ENCODE measurements around the gene SH3BP5.

SH3BP5 gene

DNA sequence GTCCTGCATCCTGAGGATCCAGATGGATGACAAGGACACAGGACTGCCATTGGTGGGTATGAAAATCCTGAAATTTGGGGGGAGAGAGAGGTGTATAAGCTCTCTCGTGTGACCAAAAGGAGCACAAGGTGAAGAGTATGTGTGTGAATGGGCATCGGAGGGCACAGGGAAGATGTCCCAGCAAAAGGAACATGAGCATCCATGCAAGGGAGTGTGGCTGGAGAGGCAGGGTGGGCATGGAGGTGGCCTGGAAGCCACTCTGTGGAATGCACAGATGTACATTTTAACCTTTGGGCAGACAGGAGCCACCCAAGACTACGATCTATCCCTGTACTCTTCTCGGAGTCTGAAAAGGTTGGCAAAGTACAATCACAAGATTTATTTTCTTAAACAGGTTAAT is 71.9 kb downstream of the SH3BP5 start:
- Histone ChIP-seq H4K91ac (ENCODE audit: low read length) (no peak overlapping the region), H3K18ac (ENCODE audit: low read depth in 1 of 2, low read length in 2 of 2) (no peak overlapping the region), H2BK12ac (ENCODE audit: low read length in 2 of 2) (no peak overlapping the region), H3K9me3 (ENCODE audit: control insufficient read depth, low read length) (no peaks in the 10 kb centered on the region), H3K36me3 (ENCODE audit: control insufficient read depth in 1 of 2, insufficient read depth in 2 of 2, low read depth in 1 of 2, low read length in 2 of 2) (peaks cover 23 to 72% of the 10 kb centered on the region in 2 experiments), H2BK15ac (ENCODE audit: low read depth, poor library complexity, severe bottlenecking) (no peak overlapping the region), H2AK5ac (ENCODE audit: low read length, severe bottlenecking) (no peak overlapping the region), H3K9ac (ENCODE audit: low read length) (no peak overlapping the region), H3K4me1 (ENCODE audit: control insufficient read depth, insufficient read depth, low read depth, low read length) (no peaks in the 10 kb centered on the region), H2BK5ac (ENCODE audit: low read depth, low read length, poor library complexity, severe bottlenecking) (no peak overlapping the region), H3K27ac (ENCODE audit: low read length, poor library complexity, severe bottlenecking) (no peak overlapping the region), H3K27me3 (ENCODE audit: control insufficient read depth in 1 of 2, insufficient read depth in 1 of 2, low read length in 2 of 2) (no peaks in the 10 kb centered on the region), H2AFZ (ENCODE audit: low read depth, low read length) (no peak overlapping the region), H2BK120ac (ENCODE audit: low read depth, low read length) (no peak overlapping the region), H3K4ac (ENCODE audit: low read depth in 1 of 2, low read length in 2 of 2) (no peak overlapping the region), H3K14ac (ENCODE audit: low read length in 2 of 2) (no peak overlapping the region), H3K4me2 (ENCODE audit: low read length, poor library complexity, severe bottlenecking) (no peak overlapping the region), H3K23ac (ENCODE audit: low read length in 2 of 2) (no peak overlapping the region), H4K8ac (ENCODE audit: low read length) (no peak overlapping the region), H3K4me3 (ENCODE audit: insufficient read depth in 1 of 2, low read depth in 1 of 2, low read length in 2 of 2) (no peak overlapping the region), H3K79me1 (replicated peaks; ENCODE audit: low read length, poor library complexity, severe bottlenecking) (peaks cover 5% of the 10 kb centered on the region)
- 93% methylated on average over 4 of the region's 4 CpGs for WGBS
- DNase-seq, result no peak

DNA sequence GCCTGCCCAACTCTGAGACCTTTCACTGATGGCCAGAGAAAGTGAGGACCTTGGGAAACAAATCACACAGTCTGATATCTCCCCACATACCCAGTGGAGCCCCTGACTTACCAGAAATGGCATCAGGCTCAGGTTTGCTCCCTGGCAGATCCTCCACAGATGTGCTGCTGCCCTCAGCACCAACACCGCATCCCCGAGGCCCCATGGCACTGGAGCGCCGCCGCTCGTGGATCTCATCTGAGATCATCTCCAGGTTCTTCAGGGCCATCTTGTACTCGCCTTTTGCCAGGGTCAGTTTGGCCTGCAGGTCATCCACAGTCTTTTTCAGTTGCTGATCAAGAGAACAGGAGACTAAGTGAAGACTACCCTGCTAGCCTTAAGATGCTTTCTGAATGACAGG is 73.7 kb downstream of the SH3BP5 start:
- Histone ChIP-seq H2AFZ (ENCODE audit: low read depth, low read length) (no peak overlapping the region), H2BK5ac (ENCODE audit: low read depth, low read length, poor library complexity, severe bottlenecking) (no peak overlapping the region), H3K79me1 (replicated peaks; ENCODE audit: low read length, poor library complexity, severe bottlenecking) (peaks cover 3% of the 10 kb centered on the region), H3K4me2 (ENCODE audit: low read length, poor library complexity, severe bottlenecking) (no peak overlapping the region), H2BK12ac (ENCODE audit: low read length in 2 of 2) (no peak overlapping the region), H3K4ac (ENCODE audit: low read depth in 1 of 2, low read length in 2 of 2) (no peak overlapping the region), H4K91ac (ENCODE audit: low read length) (no peak overlapping the region), H3K14ac (ENCODE audit: low read length in 2 of 2) (no peak overlapping the region), H3K27me3 (ENCODE audit: control insufficient read depth in 1 of 2, insufficient read depth in 1 of 2, low read length in 2 of 2) (no peaks in the 10 kb centered on the region), H3K4me1 (ENCODE audit: control insufficient read depth, insufficient read depth, low read depth, low read length) (no peaks in the 10 kb centered on the region), H2BK120ac (ENCODE audit: low read depth, low read length) (no peak overlapping the region), H3K36me3 (ENCODE audit: control insufficient read depth in 1 of 2, insufficient read depth in 2 of 2, low read depth in 1 of 2, low read length in 2 of 2) (peaks cover 23 to 84% of the 10 kb centered on the region in 2 experiments), H3K18ac (ENCODE audit: low read depth in 1 of 2, low read length in 2 of 2) (no peak overlapping the region), H3K9ac (ENCODE audit: low read length) (no peak overlapping the region), H3K23ac (ENCODE audit: low read length in 2 of 2) (no peak overlapping the region), H2BK15ac (ENCODE audit: low read depth, poor library complexity, severe bottlenecking) (no peak overlapping the region), H3K9me3 (ENCODE audit: control insufficient read depth, low read length) (no peaks in the 10 kb centered on the region), H2AK5ac (ENCODE audit: low read length, severe bottlenecking) (no peak overlapping the region), H4K8ac (ENCODE audit: low read length) (no peak overlapping the region), H3K27ac (ENCODE audit: low read length, poor library complexity, severe bottlenecking) (no peak overlapping the region), H3K4me3 (ENCODE audit: insufficient read depth in 1 of 2, low read depth in 1 of 2, low read length in 2 of 2) (no peak overlapping the region)
- no peak for DNase-seq
- WGBS, result 98% methylated on average over 7 of the region's 7 CpGs

DNA sequence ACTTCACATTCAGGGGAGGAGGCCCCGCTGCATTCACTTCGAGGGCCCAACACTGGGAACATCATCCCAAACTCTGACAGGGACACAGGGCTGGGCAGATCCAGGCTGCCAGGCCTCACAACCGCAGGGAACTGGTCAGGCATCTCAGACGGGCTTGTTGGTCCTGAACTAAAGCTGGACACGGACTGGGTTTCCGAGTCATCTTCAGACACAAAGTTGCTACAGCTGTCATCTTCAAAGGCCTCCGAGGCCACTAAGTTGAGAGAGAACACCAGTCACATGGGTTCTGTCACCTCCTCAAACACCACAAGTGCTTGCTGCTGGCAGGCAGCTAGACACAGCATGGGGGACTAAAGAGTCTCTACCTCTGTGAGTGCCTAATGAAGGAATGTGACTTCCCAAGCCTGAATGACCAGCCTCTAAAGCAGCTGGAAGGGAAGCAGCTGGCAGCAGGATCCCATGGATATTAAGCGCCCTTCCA is 75.5 kb downstream of the SH3BP5 start:
- H3K23ac ChIP-seq (ENCODE audit: low read length in 2 of 2), result no peak overlapping the region
- no peak overlapping the region for H4K8ac ChIP-seq (ENCODE audit: low read length)
- no peak overlapping the region for H2BK12ac ChIP-seq (ENCODE audit: low read length in 2 of 2)
- 97% methylated on average over 8 of the region's 8 CpGs for WGBS
- peak overlapping the region; percentile 5 for H3K9ac ChIP-seq (ENCODE audit: low read length)
- H3K14ac ChIP-seq (ENCODE audit: low read length in 2 of 2), result no peak overlapping the region
- no peak overlapping the region for H4K91ac ChIP-seq (ENCODE audit: low read length)
- no peaks in the 10 kb centered on the region for H3K27me3 ChIP-seq (ENCODE audit: control insufficient read depth in 1 of 2, insufficient read depth in 1 of 2, low read length in 2 of 2)
- H2BK5ac ChIP-seq (ENCODE audit: low read depth, low read length, poor library complexity, severe bottlenecking), result no peak overlapping the region
- no peak overlapping the region for H3K4me2 ChIP-seq (ENCODE audit: low read length, poor library complexity, severe bottlenecking)
- H3K79me1 ChIP-seq (replicated peaks; ENCODE audit: low read length, poor library complexity, severe bottlenecking), result peaks cover 3% of the 10 kb centered on the region
- no peak overlapping the region for H2AK5ac ChIP-seq (ENCODE audit: low read length, severe bottlenecking)
- H3K9me3 ChIP-seq (ENCODE audit: control insufficient read depth, low read length), result no peaks in the 10 kb centered on the region
- no peak overlapping the region for H3K4me3 ChIP-seq (ENCODE audit: insufficient read depth in 1 of 2, low read depth in 1 of 2, low read length in 2 of 2)
- H3K36me3 ChIP-seq (ENCODE audit: control insufficient read depth in 1 of 2, insufficient read depth in 2 of 2, low read depth in 1 of 2, low read length in 2 of 2), result peaks cover 23 to 100% of the 10 kb centered on the region in 2 experiments
- H3K4ac ChIP-seq (ENCODE audit: low read depth in 1 of 2, low read length in 2 of 2), result no peak overlapping the region
- no peak overlapping the region for H3K27ac ChIP-seq (ENCODE audit: low read length, poor library complexity, severe bottlenecking)
- no peaks in the 10 kb centered on the region for H3K4me1 ChIP-seq (ENCODE audit: control insufficient read depth, insufficient read depth, low read depth, low read length)
- no peak overlapping the region for H3K18ac ChIP-seq (ENCODE audit: low read depth in 1 of 2, low read length in 2 of 2)
- H2BK120ac ChIP-seq (ENCODE audit: low read depth, low read length), result no peak overlapping the region
- no peak overlapping the region for H2AFZ ChIP-seq (ENCODE audit: low read depth, low read length)
- no peak overlapping the region for H2BK15ac ChIP-seq (ENCODE audit: low read depth, poor library complexity, severe bottlenecking)
- DNase-seq, result no peak

DNA sequence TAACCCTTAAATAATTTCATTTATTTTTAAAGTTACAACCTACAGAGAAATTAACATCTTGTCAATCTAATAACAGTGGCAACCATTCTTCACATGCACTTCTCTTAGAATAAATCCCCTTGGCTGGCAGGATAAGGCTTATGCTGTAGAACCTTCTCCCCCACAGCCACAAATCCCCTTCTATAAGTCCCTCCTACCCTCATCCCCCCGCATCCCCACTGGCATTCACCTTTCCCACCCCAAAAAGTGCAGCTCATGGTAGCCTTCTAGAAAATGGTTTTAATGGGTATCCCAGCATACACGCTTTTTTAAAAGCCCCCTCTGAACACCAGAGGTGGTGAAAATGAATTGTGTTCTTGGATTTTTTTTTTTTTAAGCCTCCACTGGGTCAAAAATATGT is 77.2 kb downstream of the SH3BP5 start:
- Histone ChIP-seq H2BK120ac (ENCODE audit: low read depth, low read length) (no peak overlapping the region), H2BK15ac (ENCODE audit: low read depth, poor library complexity, severe bottlenecking) (no peak overlapping the region), H3K27ac (ENCODE audit: low read length, poor library complexity, severe bottlenecking) (no peak overlapping the region), H3K9me3 (ENCODE audit: control insufficient read depth, low read length) (no peaks in the 10 kb centered on the region), H3K14ac (ENCODE audit: low read length in 2 of 2) (no peak overlapping the region), H3K4me2 (ENCODE audit: low read length, poor library complexity, severe bottlenecking) (no peak overlapping the region), H4K91ac (ENCODE audit: low read length) (no peak overlapping the region), H3K9ac (ENCODE audit: low read length) (peak overlapping the region; percentile 22), H2BK12ac (ENCODE audit: low read length in 2 of 2) (no peak overlapping the region), H3K23ac (ENCODE audit: low read length in 2 of 2) (no peak overlapping the region), H2AK5ac (ENCODE audit: low read length, severe bottlenecking) (no peak overlapping the region), H3K18ac (ENCODE audit: low read depth in 1 of 2, low read length in 2 of 2) (no peak overlapping the region), H3K27me3 (ENCODE audit: control insufficient read depth in 1 of 2, insufficient read depth in 1 of 2, low read length in 2 of 2) (no peaks in the 10 kb centered on the region), H2BK5ac (ENCODE audit: low read depth, low read length, poor library complexity, severe bottlenecking) (no peak overlapping the region), H3K36me3 (ENCODE audit: control insufficient read depth in 1 of 2, insufficient read depth in 2 of 2, low read depth in 1 of 2, low read length in 2 of 2) (peaks cover 26 to 100% of the 10 kb centered on the region in 2 experiments), H4K8ac (ENCODE audit: low read length) (no peak overlapping the region), H3K79me1 (replicated peaks; ENCODE audit: low read length, poor library complexity, severe bottlenecking) (peaks cover 3% of the 10 kb centered on the region), H3K4ac (ENCODE audit: low read depth in 1 of 2, low read length in 2 of 2) (no peak overlapping the region), H2AFZ (ENCODE audit: low read depth, low read length) (no peak overlapping the region), H3K4me3 (ENCODE audit: insufficient read depth in 1 of 2, low read depth in 1 of 2, low read length in 2 of 2) (no peak overlapping the region), H3K4me1 (ENCODE audit: control insufficient read depth, insufficient read depth, low read depth, low read length) (no peaks in the 10 kb centered on the region)
- DNase-seq, result no peak
- WGBS, result 100% methylated on average over 2 of the region's 2 CpGs

Data from mesenchymal stem cell (in vitro differentiated cells and primary cell).